ENCODE results near the gene MYADML2. TPM values are rescaled to one million over a fixed set of nuclear protein-coding genes. Genes with fewer than 3 reads are reported as not detected.

The MYADML2 gene
- polyA plus RNA-seq, 1 donor: 0.18 TPM

- DNase-seq: no peak
Measured at GRCh38 chr17:81978524-81979298, 31.7 kb upstream of the MYADML2 start.

- DNase-seq: peak; percentile 87
Measured at GRCh38 chr17:81977211-81977808, 30.3 kb upstream of the MYADML2 start, which contains the start of gene ASPSCR1. Gene ASPSCR1 (plus strand): TSS chr17:81977629. CDS start chr17:81977647, 18 bp downstream.

GRCh38 chr17:81976332-81977210 is 29.5 kb upstream of the MYADML2 start:
- DNase-seq: no peak

- no peak for DNase-seq
Measured at GRCh38 chr17:81973432-81973831, 26.4 kb upstream of the MYADML2 start.

GRCh38 chr17:81968850-81969812 is 22.1 kb upstream of the MYADML2 start:
- DNase-seq: no peak

GRCh38 chr17:81968396-81968745 is 21.3 kb upstream of the MYADML2 start:
- DNase-seq: no peak

GRCh38 chr17:81967533-81968395 is 20.7 kb upstream of the MYADML2 start:
- DNase-seq: peak; percentile 68

GRCh38 chr17:81967244-81967532 is 20.2 kb upstream of the MYADML2 start:
- no peak for DNase-seq

- peak; percentile 66 for DNase-seq
Measured at GRCh38 chr17:81966343-81967243, 19.6 kb upstream of the MYADML2 start.

GRCh38 chr17:81964081-81964849 is 17.2 kb upstream of the MYADML2 start:
- no peak for DNase-seq

GRCh38 chr17:81962499-81963441 is 15.7 kb upstream of the MYADML2 start:
- DNase-seq: no peak

- DNase-seq: no peak
Measured at GRCh38 chr17:81961521-81962498, 14.8 kb upstream of the MYADML2 start.

- DNase-seq: no peak
Measured at GRCh38 chr17:81961087-81961511, 14.1 kb upstream of the MYADML2 start, which contains the start of gene NOTUM. Gene NOTUM (minus strand): TSS chr17:81961187. CDS start chr17:81960909, 278 bp downstream.

GRCh38 chr17:81960130-81960958 is 13.3 kb upstream of the MYADML2 start:
- no peak for DNase-seq

Measured in left kidney (tissue), 2 donors.